Measurements from ENCODE around the gene DIP2C.
"Not testable (repeated sequence)": the region's sequence is repeated elsewhere in the genome, so short reads cannot be mapped to it uniquely, and the experiment has no call there.

Gene DIP2C

GRCh38 chr10:697097-697875, 7.8 kb upstream of the DIP2C start:
- DNase-seq (ENCODE audit: low read depth in 2 of 2): no peak

GRCh38 chr10:695396-695795, 5.9 kb upstream of the DIP2C start:
- DNase-seq (ENCODE audit: low read depth in 2 of 2): no peak

- DNase-seq (ENCODE audit: low read depth in 2 of 2): no peak
These were observed 4.0 kb upstream of the DIP2C start for GRCh38 chr10:693506-693905.

- DNase-seq (ENCODE audit: low read depth in 2 of 2): no peak
These were observed 3.3 kb upstream of the DIP2C start for GRCh38 chr10:692682-693351.

GRCh38 chr10:691216-691615, 1.7 kb upstream of the DIP2C start:
- DNase-seq (ENCODE audit: low read depth in 2 of 2): no peak

- no peak for DNase-seq (ENCODE audit: low read depth in 2 of 2)
These were observed 1.1 kb upstream of the DIP2C start for GRCh38 chr10:690372-691161.

- DNase-seq (ENCODE audit: low read depth in 2 of 2): no peak
These were observed 382 bp downstream of the DIP2C start for GRCh38 chr10:689121-689451.

GRCh38 chr10:688312-689120, 952 bp downstream of the DIP2C start:
- no peak for DNase-seq (ENCODE audit: low read depth in 2 of 2)

GRCh38 chr10:687583-688311, 1.7 kb downstream of the DIP2C start:
- DNase-seq (ENCODE audit: low read depth in 2 of 2): no peak

GRCh38 chr10:686155-686931, 3.1 kb downstream of the DIP2C start:
- no peak for DNase-seq (ENCODE audit: low read depth in 2 of 2)

- DNase-seq (ENCODE audit: low read depth in 2 of 2): no peak
These were observed 3.9 kb downstream of the DIP2C start for GRCh38 chr10:685613-686012.

GRCh38 chr10:683448-684071, 5.9 kb downstream of the DIP2C start:
- DNase-seq (ENCODE audit: low read depth in 2 of 2): no peak

- no peak for DNase-seq (ENCODE audit: low read depth in 2 of 2)
These were observed 6.5 kb downstream of the DIP2C start for GRCh38 chr10:682931-683447.

- DNase-seq (ENCODE audit: low read depth in 2 of 2): no peak
These were observed 7.7 kb downstream of the DIP2C start for GRCh38 chr10:681670-682318.

GRCh38 chr10:680745-681144, 8.7 kb downstream of the DIP2C start:
- no peak for DNase-seq (ENCODE audit: low read depth in 2 of 2)

- DNase-seq (ENCODE audit: low read depth in 2 of 2): no peak
These were observed 9.3 kb downstream of the DIP2C start for GRCh38 chr10:680146-680545.

GRCh38 chr10:679556-679955, 9.9 kb downstream of the DIP2C start:
- DNase-seq (ENCODE audit: low read depth in 2 of 2): no peak

GRCh38 chr10:678662-679005, 10.8 kb downstream of the DIP2C start:
- DNase-seq (ENCODE audit: low read depth in 2 of 2): not testable (repeated sequence)

Measured in stimulated activated CD4-positive, alpha-beta T cell treated with anti-CD3 and anti-CD28 coated beads, Interleukin-1b, Interleukin-23, amount 100 ng/mL, for 4 hours (primary cell).